Measurements from ENCODE around the gene ANKS3.

The ANKS3 gene

GRCh38 chr16:4661661-4662060, 72.4 kb downstream of the ANKS3 start:
- in situ Hi-C loops (cut with HindIII; ENCODE audit: low sequenced_read_pairs), result no loop called here
- no peak for TF ChIP-seq CTCF (IDR thresholded peaks at IDR 0.05; ENCODE audit: low read depth, low read length)
- peak; percentile 49 for DNase-seq (ENCODE audit: low read depth, low spot score)
- H3K4me3 ChIP-seq (ENCODE audit: low read depth, low read length), result no peak overlapping the region

- TF ChIP-seq CTCF (IDR thresholded peaks at IDR 0.05; ENCODE audit: low read depth, low read length), result no peak
- in situ Hi-C loops (cut with HindIII; ENCODE audit: low sequenced_read_pairs), result no loop called here
- peak; percentile 68 for DNase-seq (ENCODE audit: low read depth, low spot score)
- no peak overlapping the region for H3K4me3 ChIP-seq (ENCODE audit: low read depth, low read length)
Measured at GRCh38 chr16:4660454-4661007, 73.5 kb downstream of the ANKS3 start.

- no peak overlapping the region for H3K4me3 ChIP-seq (ENCODE audit: low read depth, low read length)
- no peak for DNase-seq (ENCODE audit: low read depth, low spot score)
Measured at GRCh38 chr16:4659363-4660353, 74.4 kb downstream of the ANKS3 start.

GRCh38 chr16:4656695-4657686, 77.1 kb downstream of the ANKS3 start:
- H3K4me3 ChIP-seq (ENCODE audit: low read depth, low read length), result no peak overlapping the region
- TF ChIP-seq CTCF (IDR thresholded peaks at IDR 0.05; ENCODE audit: low read depth, low read length), result no peak
- DNase-seq (ENCODE audit: low read depth, low spot score), result no peak
- in situ Hi-C loops (cut with HindIII; ENCODE audit: low sequenced_read_pairs), result no loop called here

More at GRCh38 chr16:4659363-4660353, 74.4 kb downstream of the ANKS3 start:
- in situ Hi-C loops (cut with HindIII; ENCODE audit: low sequenced_read_pairs), result no loop called here
- TF ChIP-seq CTCF (IDR thresholded peaks at IDR 0.05; ENCODE audit: low read depth, low read length), result no peak

- no peak overlapping the region for H3K4me3 ChIP-seq (ENCODE audit: low read depth, low read length)
- no peak for TF ChIP-seq CTCF (IDR thresholded peaks at IDR 0.05; ENCODE audit: low read depth, low read length)
- in situ Hi-C loops (cut with HindIII; ENCODE audit: low sequenced_read_pairs), result no loop called here
- no peak for DNase-seq (ENCODE audit: low read depth, low spot score)
Measured at GRCh38 chr16:4656221-4656620, 77.8 kb downstream of the ANKS3 start.

- in situ Hi-C loops (cut with HindIII; ENCODE audit: low sequenced_read_pairs), result no loop called here
- no peak for DNase-seq (ENCODE audit: low read depth, low spot score)
- TF ChIP-seq CTCF (IDR thresholded peaks at IDR 0.05; ENCODE audit: low read depth, low read length), result no peak
- H3K4me3 ChIP-seq (ENCODE audit: low read depth, low read length), result no peak overlapping the region
Measured at GRCh38 chr16:4655801-4656200, 78.3 kb downstream of the ANKS3 start.

Data from astrocyte of the spinal cord (primary cell).